ENCODE data around the gene CAPSL.

DNA sequence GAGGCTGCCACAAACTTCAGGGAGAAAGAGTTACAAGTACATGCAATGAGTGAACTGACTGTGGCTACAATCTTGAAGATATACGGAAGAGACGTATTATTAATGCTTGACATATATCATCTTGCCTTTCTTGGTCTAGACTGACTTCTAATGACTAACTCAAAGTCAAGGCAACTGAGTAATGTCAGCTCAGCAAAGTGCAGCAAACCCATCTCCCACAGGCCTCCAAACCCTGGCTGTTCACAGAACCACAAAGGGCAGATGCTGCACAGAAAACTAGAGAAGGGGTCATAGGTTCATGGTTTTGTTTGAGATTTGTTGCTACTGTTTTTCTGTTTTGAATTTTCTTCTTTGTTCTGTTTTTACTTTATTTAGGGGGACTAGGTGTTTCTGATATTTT lies 60.8 kb downstream of the CAPSL start:
- TF ChIP-seq YY1 (IDR thresholded peaks at IDR 0.05; ENCODE audit: insufficient read depth, insufficient read length) (no peak), ZNF274 (IDR thresholded peaks at IDR 0.05; ENCODE audit: low read depth, low read length) (no peak), SUZ12 (IDR thresholded peaks at IDR 0.05; ENCODE audit: extremely low read depth, insufficient read depth, insufficient read length) (no peak)

Data from NT2/D1 (cell line).